NCI-H2107 treated with DMSO at 0.1 percent for 48 hours (cell line): Measurements from ENCODE around the gene MCC.

ENCODE experiments used
- DNase-seq: peaks from one replicate; lab custom pipeline; 2025; ENCODE audit not compliant: unreplicated experiment; lab: John Stamatoyannopoulos, UW

Gene MCC

DNA sequence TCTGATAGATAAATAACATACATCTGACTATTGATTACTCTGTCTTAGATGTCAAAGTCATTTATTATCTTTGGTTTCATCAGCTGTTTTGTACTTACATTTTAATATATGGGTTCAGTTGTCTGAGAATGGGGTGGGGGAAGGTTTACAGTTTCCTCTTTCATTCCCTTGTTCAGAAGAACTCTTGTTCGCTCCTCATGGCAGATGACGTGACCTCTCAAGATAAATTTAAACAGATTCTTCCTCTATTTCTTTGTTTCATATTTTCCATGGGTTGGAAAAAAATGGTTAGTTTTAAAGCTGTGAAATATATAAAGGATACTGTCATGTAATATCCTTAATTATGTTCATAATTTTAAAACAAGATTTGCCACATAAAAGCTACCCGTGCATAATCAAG is 114.8 kb downstream of the MCC start:
- no peak for DNase-seq

DNA sequence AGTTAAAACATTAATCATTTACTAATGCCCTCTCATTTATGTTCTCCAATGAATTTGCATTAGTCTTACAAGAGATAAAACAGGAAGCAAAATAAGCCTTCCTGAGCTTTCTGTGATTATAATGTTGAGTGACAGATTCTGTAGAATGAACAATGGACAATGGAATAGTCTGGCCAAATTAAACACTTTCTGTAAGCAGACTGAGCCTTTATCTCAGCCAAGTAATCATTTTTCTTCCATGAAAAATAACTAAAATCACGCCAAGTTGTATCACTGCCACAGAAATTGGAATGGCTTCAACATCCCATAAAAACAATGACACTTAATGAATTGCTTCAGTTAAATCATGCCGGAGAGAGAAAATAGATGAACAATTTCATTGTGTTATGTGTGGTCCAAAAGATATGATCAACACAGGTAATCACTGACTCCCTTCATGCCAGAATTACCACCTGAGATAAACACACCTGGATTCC is 116.5 kb downstream of the MCC start:
- DNase-seq = no peak

DNA sequence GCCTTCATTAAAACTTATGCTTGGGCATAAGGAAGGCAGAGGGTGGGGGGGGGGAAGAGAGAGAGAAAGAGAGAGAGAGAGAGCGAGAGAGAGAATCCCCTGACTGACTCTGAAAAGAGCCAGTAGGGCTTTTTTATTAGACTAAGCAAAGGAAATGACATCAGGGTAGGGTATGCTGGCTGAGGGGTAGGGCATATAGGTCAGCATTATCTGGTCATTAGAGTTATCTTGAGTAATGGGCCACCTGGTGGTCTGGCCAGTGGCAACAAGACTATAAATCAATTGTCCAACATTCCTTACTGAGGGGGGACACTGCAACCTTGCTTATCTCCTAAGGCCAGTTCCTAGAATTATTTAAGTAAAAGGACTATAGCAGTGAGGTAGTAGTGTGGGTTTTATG is 120.7 kb downstream of the MCC start:
- DNase-seq = no peak

DNA sequence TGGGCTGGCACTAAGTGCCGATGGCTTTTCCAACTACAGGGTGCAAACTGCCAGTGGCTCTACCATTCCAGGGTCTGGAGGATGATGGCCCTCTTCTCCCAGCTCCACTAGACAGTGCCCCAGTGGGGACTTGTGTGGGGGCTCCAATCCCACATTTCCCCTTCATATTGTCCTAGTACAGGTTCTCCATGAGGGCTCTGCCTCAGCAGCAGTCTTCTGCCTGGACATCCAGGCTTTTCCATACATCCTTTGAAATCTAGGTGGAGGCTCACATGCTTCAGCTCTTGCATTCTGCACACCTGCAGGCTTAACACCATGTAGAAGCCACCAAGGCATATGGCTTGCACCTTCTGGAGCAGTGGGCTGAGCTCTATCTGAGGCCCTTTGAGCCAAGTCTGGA is 123.8 kb downstream of the MCC start:
- DNase-seq = no peak

DNA sequence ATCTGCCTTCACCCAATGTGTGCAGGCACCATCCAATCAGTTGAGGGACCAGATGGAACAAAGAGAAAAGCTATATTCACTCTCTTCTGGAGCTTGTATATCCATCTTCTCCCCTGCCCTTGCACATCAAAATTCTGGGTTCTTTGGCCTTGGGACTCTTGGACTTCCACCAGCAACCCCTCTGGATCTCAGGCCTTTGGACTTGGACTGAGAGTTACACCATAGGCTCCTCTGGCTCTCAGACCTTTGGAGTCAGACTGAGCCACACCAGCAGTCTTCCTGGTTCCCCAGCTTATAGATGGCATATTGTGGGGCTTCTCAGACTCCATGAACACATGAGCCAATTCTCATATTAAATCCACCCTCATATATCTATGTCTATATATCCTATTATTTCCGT is 126.6 kb downstream of the MCC start:
- no peak for DNase-seq

DNA sequence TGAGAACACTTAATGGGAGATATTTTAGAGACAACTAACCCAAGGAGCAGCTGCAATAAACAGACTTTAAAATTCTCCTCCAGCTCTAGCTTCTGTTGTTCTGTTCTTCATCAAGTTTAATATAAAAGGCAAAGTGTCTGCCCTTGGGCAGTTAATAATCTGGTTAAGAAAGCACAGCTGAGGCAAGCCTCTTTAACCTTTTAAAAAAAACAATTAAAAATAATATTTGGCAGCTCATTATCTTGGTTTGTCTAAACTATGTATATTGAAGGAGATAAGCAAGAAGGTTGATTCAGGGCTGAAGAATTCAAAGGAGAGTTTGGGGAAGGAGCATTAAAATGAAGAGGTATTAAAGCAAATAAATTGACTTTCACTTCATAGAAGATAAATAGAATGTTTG is 128.8 kb downstream of the MCC start:
- no peak for DNase-seq

DNA sequence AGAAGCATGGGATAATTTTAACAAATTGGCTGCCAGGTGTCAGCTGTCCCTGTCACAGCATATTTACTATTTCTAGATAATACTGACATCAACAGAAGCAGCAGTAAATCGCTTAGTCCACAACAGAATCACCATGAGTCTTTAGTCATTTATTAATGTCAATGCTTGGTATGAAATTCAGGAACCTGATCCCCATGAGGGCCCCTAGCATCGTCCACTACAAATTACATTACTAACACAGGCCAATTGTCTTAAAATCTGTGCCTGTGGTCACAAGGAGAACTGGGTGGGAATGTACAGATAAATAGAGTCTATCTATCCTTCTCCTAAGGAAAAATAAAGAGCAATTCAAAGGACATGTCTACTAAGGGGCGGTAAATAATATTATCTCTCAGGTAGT is 129.6 kb downstream of the MCC start:
- no peak for DNase-seq

DNA sequence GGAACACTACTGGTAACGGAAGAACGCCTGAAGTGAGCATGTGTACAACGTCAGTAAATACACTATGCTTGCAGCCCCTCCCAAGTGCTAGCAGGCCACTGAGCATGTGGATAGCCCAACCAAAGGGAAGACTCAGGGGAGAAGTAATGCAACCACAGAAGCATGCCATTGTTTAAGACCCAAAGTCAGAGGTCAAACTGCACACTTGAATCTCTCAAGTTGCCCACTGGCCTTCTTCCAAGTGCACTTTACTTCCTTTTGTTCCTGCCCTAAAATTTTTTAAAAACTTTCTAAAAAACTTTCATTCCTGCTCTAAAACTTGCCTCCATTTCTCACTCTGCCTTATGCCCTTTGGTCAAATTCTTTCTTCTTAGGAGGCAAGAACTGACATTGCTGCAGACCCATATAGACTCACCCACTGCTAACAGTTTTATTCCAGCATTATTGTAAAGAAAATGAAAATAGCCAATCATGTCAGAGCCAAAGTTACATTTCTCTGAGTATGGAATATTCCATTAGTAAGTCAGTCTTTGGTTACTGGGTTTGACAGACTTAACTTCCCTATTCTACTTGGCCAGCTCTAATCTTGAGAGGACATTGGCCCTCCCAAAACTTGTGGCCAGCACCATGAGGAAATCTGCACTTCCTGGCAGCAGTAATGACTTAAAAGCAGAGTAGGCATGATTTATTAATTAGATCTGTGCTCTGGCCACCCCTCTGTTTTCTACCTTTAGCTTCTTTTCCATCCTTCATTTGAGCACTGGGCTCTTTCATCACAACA is 130.4 kb downstream of the MCC start:
- DNase-seq = no peak

DNA sequence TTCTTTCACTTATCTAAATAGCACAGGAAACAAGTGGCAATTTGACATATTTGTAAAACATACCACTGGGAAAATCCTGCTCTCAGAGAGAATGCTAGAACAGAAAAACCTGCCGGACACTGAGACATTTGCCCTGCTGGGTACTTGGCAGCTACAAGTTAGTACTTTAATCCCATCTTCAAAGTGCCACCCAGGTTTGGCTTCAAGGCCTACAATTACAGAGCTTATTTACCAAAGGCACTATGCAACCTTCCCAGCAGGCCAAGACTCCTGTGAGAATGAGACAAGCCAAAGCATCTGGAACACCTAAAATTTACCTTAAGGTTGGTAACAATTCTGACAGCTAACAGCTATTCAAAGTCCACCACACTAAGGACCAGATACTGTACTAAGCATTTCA is 131.8 kb downstream of the MCC start:
- no peak for DNase-seq

DNA sequence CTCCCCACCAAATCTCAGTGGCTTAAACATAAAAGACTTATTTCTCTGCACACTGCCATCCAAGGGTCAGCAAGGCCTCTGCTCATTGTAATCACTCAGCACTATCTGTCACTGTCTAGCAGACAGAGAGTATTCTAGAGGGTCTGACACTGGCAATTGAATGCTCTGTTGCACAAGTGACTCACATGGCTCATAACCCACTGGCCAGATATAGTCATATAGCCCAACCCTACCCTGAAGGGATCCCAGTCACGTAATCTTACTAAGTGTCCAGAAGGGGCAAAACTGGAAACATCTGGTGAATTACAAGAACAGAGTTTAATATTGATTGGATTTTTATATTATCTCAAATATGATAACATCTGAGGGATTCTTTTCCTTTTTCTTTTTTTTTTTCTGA is 134.2 kb downstream of the MCC start:
- DNase-seq = no peak

DNA sequence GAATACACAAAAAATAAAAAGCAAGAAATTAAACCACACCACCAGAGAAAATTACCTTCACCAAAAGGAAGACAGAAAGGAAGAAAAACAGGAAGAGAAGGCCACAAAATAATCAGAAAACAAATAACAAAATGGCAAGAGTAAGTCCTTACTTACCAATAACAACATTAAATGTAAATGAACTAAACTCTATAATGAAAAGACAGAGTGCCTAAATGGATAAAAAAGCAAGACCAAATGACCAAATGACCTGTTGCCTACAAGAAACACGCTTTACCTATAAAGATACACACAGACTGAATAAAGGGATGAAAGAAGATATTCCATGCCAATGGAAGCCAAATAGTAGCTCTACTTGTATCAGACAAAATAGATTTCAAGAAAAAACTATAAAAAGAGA is 140.7 kb downstream of the MCC start:
- no peak for DNase-seq

DNA sequence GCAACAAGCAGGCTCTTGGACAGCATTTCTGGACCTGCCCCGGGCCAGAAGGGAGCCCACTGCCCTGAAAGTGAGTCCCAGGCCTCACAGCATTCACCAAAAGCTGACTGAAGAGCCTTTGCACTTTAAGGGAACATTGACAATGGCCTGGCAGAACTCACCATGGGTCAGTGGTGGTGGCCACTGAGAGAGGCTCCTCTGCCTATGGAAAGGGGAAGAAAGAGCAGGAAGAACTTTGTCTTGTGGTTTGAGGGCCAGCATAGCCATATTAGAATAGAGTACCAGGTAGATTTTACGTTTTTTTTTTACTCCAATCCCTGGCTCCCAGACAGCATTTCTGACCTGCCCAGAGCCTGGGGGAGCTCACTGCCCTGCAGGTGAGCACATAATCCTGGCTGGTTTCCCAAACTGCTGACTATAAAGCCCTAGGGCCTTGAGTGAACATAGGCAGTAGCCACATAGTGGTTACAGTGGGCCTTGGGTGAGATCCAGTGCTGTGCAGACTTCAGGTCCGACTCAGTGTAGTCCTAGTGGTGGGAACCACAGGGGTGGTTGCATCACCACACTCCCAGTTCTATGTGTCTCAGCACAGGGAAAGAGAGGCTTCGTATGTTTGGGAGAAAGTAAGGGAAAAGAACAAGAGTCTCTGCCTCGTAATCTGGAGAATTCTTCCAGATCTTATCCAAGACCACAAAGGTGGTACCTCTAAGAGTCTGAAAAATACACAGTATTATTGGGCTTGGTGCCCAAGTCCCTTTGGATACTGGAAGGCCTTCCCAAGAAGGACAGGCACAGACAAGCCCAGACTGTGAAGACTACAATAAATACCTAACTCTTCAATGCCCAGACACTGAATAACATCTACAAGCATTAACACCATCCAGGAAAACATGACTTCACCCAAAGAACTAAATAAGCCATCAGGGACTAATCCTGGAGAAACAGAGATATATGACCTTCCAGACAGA is 143.0 kb downstream of the MCC start:
- DNase-seq = no peak

DNA sequence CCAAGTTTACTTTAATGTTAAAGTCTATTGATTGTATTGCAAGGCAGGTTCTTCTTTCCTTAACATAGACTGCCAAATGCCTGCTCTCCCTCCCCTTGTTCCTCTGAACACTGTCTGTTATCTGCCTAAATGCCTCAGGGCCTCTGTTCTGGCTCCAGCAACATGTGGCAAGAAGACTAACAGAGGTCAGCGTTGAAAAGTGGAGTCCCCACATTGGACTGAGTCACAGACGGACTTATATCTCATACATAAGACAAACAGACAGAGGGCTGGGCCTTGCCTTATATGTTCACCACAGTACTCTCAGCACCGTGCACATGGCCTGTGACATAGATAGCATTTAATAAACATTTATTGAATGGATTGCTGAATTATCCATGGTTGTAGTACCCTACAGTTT is 144.9 kb downstream of the MCC start:
- no peak for DNase-seq

DNA sequence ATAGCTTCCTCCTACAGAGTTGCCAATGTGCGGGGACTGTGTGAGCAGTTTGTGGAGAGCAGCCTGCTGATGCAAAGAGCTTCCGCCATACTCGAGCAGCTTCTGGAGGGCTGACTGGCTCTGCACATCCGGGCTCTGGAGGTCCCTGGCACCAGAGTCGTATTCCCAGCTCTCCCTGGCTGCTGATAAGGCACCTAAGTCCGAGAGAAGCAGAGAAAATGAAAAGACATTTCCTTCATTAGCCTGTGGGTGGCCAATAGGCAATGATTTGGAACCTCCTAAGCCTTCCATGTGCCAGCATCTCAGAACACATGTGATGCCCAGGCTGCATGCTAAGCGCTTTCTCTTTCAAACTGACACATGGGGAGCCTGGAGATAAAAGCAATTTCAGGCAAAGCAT is 147.7 kb downstream of the MCC start:
- no peak for DNase-seq

DNA sequence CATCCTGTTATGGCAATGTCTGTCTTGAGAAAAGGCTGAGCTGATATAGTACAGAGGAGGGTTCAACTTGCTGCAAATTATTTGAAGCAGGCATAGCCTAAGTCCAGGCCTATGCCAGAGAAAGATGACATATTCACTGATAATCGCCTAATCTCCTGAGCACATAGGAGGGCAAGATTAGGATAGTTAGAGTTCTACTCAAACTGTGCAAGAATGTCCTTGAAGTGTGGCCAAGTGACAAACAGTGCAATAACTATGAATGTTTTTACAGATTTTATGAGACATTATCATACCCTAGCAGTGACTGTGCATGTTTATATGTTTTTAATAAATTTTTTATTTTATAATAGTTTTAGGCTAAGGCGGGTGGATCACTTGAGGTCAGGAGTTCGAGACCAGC is 149.6 kb downstream of the MCC start:
- DNase-seq = no peak

DNA sequence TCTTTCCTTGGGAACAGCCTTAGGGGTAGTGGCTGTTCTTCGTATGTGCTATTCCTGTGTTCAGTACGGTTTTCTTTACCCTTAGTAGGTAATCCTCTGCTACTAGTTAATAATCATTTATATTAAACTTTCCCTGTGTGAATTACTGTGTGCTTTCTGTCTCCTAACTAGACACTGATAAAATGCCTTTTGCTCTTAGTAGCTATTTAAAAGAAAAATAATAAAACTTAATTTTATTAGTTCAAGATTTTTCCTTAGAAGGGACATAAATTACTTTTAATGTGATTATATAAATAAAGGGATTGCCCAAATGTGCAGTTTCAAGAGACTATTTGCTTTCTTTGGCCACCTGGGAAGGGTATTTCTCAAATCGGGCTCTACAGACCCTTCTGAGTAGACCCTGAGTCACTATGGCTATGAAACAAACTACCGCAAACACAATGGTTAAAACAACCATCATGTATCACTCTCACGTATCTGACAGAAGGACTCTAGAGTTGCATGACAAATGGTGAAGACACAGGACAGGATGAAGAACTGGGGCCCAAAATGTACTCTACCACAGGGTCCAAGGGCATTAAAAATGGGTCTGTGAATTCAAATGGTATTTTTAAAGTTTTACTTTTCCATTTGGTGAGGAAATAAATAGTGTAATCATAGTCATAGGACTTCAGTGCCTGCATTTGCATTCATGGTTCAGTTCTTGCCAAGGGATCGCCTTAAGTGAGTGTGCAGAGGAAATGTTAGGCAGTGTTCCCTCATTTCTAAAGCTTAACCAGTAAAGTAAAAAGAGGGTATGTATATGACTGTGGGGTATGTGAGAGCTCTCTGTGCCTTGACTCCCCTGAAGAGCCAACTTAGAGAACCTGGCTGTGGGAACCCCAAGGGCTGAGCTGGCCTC is 150.5 kb downstream of the MCC start:
- no peak for DNase-seq

DNA sequence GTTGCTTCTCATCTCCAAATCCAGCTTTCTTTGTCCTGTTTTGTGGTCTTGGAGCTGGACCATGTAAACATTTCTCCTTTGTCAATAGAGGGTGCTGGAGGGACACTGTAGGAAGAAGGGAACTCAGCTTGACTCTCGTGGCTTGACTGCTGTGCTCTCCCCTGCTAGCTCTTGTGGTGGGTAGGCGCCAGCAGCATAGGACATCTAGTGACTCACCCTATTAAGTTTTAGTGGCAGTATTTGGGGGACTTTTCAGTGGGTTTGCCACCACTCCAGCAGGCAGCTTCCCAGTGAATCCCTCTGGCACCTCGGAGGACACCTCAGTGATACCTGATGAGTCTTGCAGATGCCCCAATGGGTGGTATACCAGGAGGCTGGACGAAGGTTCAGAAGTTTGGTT is 151.3 kb downstream of the MCC start:
- no peak for DNase-seq

DNA sequence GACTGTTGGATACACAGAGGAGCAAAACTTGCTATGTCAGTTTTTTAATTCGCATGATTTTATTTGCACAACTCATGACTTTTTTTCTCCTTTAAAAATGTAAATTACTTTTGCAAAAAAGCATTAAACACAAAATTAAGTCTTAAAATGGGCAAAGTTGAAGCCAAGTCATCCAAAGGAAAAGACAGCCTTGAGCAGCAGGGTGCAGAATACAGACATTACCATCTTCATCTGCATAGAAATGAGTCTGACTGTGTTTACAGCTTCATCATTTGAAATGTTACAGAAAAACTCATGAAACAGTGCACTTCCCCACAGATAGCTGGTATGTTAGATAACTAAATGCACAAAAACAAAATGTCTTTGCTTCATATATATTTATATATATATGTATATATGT is 154.8 kb downstream of the MCC start:
- no peak for DNase-seq

DNA sequence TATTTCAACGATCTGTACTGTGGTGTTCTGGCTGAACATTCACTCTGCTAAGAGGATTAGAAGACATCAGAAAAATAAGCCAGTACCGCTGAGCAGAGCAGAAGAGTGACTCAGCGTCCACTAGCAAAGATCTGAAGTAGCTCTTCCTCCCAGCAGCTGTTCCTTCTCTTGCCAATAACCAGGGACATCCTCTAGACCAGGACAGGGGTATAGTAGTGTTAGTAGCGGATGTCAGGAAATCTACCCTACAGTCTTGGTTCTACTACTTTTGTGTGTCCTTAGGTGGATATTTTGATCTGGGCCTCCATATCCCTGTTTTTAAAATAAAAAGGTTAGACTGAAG is 157.1 kb downstream of the MCC start:
- DNase-seq = no peak

DNA sequence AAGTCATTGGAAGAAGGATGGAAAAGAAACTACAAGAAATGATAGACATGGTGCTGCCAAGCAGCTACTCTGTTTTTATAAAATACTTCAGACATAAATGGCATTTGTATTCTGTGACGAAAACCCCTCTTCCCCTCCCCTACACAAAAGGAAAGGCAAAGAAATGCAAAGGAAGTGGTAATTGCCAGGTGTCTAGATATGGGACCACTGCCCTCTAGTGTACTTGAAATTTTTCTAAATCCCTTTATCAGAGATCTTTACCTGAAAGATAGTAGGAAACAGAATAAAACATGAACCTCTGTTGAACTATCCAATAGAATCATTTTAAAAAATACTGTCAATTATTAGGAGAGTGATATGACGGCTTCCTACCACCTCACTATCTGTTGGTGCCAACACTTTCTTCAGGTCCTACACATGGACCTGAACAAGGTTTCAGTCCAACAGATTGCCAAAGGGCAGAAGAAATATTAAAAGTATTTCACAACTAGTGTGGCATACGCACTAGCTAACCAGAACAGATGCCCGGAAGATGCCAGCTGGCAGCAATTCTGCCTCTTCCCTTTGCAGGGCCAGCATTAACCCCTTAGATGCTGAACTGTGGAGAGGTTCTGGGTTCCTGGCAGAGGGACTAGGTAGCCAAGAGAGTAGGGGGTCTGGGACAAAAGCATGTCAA is 157.6 kb downstream of the MCC start:
- no peak for DNase-seq

DNA sequence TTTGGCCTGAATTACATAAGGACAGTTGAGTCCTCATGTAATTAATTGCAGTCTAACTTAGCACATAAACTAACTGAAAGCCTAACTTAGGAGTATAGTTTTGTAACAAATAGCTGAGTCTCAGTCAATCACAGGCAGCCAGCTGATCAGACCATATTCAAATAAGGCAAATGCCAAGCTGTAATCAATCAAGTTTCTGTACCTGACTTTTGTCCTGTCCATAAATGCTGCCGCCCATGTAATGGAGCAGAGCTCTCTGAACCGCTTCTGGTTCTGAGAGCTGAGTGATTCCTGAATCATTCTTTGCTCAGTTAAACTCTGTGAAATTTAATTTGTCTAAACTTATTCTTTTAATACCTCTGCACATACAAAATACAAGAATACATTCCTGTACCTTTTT is 158.3 kb downstream of the MCC start:
- no peak for DNase-seq
